ENCODE data around the gene PHACTR1.

The PHACTR1 gene

GRCh38 chr6:13296536-13296997, 580.0 kb downstream of the PHACTR1 start:
- in situ Hi-C loops (cut with MboI; ENCODE audit: low pct_unique_long_range_greater_than_20kb, low sequenced_read_pairs) = no loop called here

GRCh38 chr6:13297391-13297790, 580.8 kb downstream of the PHACTR1 start:
- in situ Hi-C loops (cut with MboI; ENCODE audit: low pct_unique_long_range_greater_than_20kb, low sequenced_read_pairs) = no loop called here
- DNase-seq = no peak

More at GRCh38 chr6:13296536-13296997, 580.0 kb downstream of the PHACTR1 start:
- DNase-seq = no peak

- in situ Hi-C loops (cut with MboI; ENCODE audit: low pct_unique_long_range_greater_than_20kb, low sequenced_read_pairs) = no loop called here
- no peak for DNase-seq
Measured at GRCh38 chr6:13298446-13298845, 581.9 kb downstream of the PHACTR1 start.

- no peak for DNase-seq
- in situ Hi-C loops (cut with MboI; ENCODE audit: low pct_unique_long_range_greater_than_20kb, low sequenced_read_pairs) = no loop called here
Measured at GRCh38 chr6:13299403-13299821, 582.8 kb downstream of the PHACTR1 start.

- in situ Hi-C loops (cut with MboI; ENCODE audit: low pct_unique_long_range_greater_than_20kb, low sequenced_read_pairs) = no loop called here
- no peak for DNase-seq
Measured at GRCh38 chr6:13299918-13300317, 583.4 kb downstream of the PHACTR1 start.

GRCh38 chr6:13300643-13301590, 584.4 kb downstream of the PHACTR1 start:
- no peak for DNase-seq
- in situ Hi-C loops (cut with MboI; ENCODE audit: low pct_unique_long_range_greater_than_20kb, low sequenced_read_pairs) = no loop called here

- no peak for DNase-seq
- in situ Hi-C loops (cut with MboI; ENCODE audit: low pct_unique_long_range_greater_than_20kb, low sequenced_read_pairs) = no loop called here
Measured at GRCh38 chr6:13302291-13302690, 585.7 kb downstream of the PHACTR1 start.

GRCh38 chr6:13302751-13303667, 586.4 kb downstream of the PHACTR1 start:
- peak; percentile 94 for DNase-seq
- in situ Hi-C loops (cut with MboI; ENCODE audit: low pct_unique_long_range_greater_than_20kb, low sequenced_read_pairs) = no loop called here

GRCh38 chr6:13303668-13304017, 587.1 kb downstream of the PHACTR1 start:
- peak; percentile 50 for DNase-seq
- in situ Hi-C loops (cut with MboI; ENCODE audit: low pct_unique_long_range_greater_than_20kb, low sequenced_read_pairs) = no loop called here

- no peak for DNase-seq
- in situ Hi-C loops (cut with MboI; ENCODE audit: low pct_unique_long_range_greater_than_20kb, low sequenced_read_pairs) = no loop called here
Measured at GRCh38 chr6:13304101-13304500, 587.5 kb downstream of the PHACTR1 start.

- in situ Hi-C loops (cut with MboI; ENCODE audit: low pct_unique_long_range_greater_than_20kb, low sequenced_read_pairs) = no loop called here
- DNase-seq = no peak
Measured at GRCh38 chr6:13304580-13305260, 588.2 kb downstream of the PHACTR1 start.

- DNase-seq = no peak
- in situ Hi-C loops (cut with MboI; ENCODE audit: low pct_unique_long_range_greater_than_20kb, low sequenced_read_pairs) = no loop called here
Measured at GRCh38 chr6:13305288-13305687, 588.7 kb downstream of the PHACTR1 start.

- in situ Hi-C loops (cut with MboI; ENCODE audit: low pct_unique_long_range_greater_than_20kb, low sequenced_read_pairs) = no loop called here
- DNase-seq = no peak
Measured at GRCh38 chr6:13305791-13306190, 589.2 kb downstream of the PHACTR1 start.

- in situ Hi-C loops (cut with MboI; ENCODE audit: low pct_unique_long_range_greater_than_20kb, low sequenced_read_pairs) = no loop called here
- DNase-seq = no peak
Measured at GRCh38 chr6:13307508-13307995, 591.0 kb downstream of the PHACTR1 start.

- in situ Hi-C loops (cut with MboI; ENCODE audit: low pct_unique_long_range_greater_than_20kb, low sequenced_read_pairs) = no loop called here
Measured at GRCh38 chr6:13308332-13308731, 591.8 kb downstream of the PHACTR1 start.

GRCh38 chr6:13311155-13311554, 594.6 kb downstream of the PHACTR1 start:
- in situ Hi-C loops (cut with MboI; ENCODE audit: low pct_unique_long_range_greater_than_20kb, low sequenced_read_pairs) = no loop called here
- DNase-seq = no peak

More at GRCh38 chr6:13308332-13308731, 591.8 kb downstream of the PHACTR1 start:
- no peak for DNase-seq

GRCh38 chr6:13314806-13315205, 598.2 kb downstream of the PHACTR1 start:
- DNase-seq = no peak
- in situ Hi-C loops (cut with MboI; ENCODE audit: low pct_unique_long_range_greater_than_20kb, low sequenced_read_pairs) = no loop called here

GRCh38 chr6:13315896-13316295, 599.3 kb downstream of the PHACTR1 start:
- no peak for DNase-seq
- in situ Hi-C loops (cut with MboI; ENCODE audit: low pct_unique_long_range_greater_than_20kb, low sequenced_read_pairs) = no loop called here

GRCh38 chr6:13318821-13319220, 602.3 kb downstream of the PHACTR1 start:
- no peak for DNase-seq
- in situ Hi-C loops (cut with MboI; ENCODE audit: low pct_unique_long_range_greater_than_20kb, low sequenced_read_pairs) = no loop called here
